T1000 (cell line): ENCODE data around the gene MGST2.
"Not testable (repeated sequence)": the region's sequence is repeated elsewhere in the genome, so short reads cannot be mapped to it uniquely, and the experiment has no call there.

Experiments used
- DNase-seq: peaks from one replicate; lab custom pipeline; 2025; ENCODE audit warnings: mixed read lengths; lab: John Stamatoyannopoulos, UW

MGST2 gene

DNA sequence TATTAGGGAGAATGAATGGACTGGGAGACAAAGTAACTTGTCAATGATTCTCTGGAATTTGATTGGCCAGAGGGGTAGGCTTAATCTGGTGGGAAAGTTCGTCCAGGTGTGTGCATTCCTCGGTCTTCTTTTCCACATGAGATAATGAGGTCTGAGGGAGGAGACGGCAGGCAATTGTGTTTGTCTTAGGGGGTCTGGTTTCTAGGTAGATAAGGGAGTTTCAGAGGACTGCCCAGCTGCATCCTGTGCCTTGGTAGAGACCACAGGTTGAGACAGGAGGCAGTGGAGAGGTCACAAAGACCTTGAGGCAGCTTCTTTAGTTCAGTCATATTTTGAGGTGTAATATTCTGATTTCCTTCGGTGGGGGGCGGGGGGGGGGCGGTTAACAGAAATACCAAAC lies 4.3 kb downstream of the MGST2 start:
- no peak for DNase-seq

- no peak for DNase-seq
Measured at GRCh38 chr4:139670775-139671174, 5.2 kb downstream of the MGST2 start.

DNA sequence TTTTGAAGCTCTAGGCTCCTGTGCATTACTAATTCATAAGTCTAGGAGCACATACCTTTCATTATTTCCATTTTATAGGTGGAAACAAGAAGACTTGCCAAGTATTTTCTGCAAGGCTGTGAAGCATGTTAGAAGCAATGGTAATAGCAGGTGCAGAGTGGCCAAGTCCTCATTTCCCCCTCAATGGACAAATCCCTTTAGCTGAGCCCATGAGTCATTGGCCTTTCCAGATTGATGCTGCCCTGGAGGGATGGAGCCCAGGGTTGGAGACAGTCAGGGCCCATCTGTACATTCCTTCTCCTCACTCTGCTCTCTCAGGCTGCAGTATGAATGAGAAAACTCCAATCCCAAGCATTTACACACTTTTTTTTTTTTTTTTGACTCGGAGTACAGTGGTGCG lies 6.6 kb downstream of the MGST2 start:
- no peak for DNase-seq

DNA sequence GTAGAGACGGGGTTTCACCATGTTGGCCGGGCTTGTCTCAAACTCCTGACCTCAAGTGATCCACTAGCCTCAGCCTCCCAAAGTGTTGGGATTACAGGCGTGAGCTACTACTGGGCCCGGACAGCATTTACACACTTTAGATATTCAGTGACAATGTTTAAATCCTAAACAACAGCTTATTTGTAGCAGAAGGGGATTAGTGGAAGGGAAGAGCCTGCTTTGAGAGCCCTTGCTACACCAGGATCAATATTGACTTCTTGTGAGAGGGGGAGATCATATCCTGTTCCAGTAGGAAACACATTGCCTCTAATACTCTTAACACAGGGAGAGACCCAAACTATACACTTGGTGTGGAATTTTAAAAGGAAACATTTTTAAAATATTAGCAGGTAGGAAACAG lies 7.1 kb downstream of the MGST2 start:
- no peak for DNase-seq

- DNase-seq = no peak
Measured at GRCh38 chr4:139674875-139675550, 9.4 kb downstream of the MGST2 start.

GRCh38 chr4:139675651-139676050 lies 10.0 kb downstream of the MGST2 start:
- DNase-seq = no peak

- DNase-seq = no peak
Measured at GRCh38 chr4:139676365-139676764, 10.7 kb downstream of the MGST2 start.

DNA sequence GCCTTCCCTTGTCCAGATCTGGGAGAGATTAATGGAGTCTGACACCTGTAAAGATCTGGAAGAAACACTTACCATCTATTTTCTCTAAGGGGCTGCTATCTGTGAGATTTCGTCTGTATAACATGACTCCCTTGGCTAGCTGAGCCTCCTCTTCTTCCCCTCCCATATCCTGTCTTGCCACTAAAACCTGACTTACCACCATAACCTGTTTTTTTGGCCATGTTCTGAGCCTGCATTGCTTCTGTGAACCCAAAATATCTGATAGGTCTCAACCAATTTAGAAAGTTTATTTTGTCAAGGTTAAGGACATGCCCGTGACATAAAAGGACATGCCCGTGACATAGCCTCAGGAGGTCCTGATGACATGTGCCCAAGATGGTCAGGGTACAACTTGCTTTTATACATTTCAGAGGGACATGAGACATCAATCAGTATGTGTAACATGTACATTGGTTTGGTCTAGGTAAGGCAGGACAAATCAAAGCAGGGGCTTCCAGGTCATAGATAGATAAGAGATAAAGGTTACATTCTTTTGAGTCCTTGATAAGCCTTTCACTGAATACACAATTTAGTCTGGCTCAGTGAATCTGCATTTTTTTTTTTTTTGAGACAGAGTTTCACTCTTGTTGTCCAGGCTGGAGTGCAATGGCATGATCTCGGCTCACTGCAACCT lies 11.4 kb downstream of the MGST2 start:
- DNase-seq = no peak

DNA sequence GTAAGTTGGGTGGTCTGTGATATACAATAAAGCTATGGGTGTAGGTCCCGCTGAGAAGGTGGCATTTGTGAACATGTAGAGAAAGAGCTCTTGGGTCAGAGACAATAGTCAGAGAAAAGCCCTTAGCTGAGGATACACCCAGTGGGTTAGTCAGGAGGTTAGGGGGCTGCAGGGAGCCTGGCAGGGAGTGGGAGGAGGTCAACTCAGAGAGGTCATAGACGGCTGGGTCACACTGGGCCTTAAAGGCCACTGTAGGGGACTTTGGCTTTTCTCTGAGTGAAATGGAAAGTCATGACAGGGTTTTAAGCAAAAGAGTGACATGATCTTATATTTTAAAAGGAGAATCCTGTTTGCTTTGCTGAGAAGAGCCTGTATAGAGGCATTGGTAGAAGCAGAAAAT lies 16.7 kb downstream of the MGST2 start:
- DNase-seq = no peak

DNA sequence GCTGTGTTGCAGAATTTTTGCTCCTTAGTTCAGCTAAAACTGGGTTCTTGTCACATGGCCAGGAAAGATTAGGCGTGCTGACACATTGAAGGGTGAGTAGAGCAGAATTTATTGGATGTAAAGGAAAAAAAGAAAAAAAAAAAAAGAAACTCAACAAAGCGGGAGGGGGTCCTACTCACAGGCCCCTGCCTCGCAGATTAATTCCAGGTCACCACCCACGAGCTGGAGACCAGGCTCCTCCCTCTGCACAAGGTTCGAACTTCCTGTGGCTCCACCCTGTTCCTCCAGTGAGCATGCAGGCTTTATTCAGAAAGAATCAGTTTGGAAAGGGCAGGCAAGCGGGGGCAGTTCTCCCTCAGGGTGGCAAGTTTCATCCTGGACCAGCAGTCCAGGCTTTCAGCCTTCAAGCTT lies 17.1 kb downstream of the MGST2 start:
- no peak for DNase-seq

GRCh38 chr4:139684351-139684750 lies 18.7 kb downstream of the MGST2 start:
- DNase-seq = no peak

- no peak for DNase-seq
Measured at GRCh38 chr4:139685180-139685579, 19.6 kb downstream of the MGST2 start.

GRCh38 chr4:139686130-139686529 lies 20.5 kb downstream of the MGST2 start:
- DNase-seq = no peak

- no peak for DNase-seq
Measured at GRCh38 chr4:139686988-139687387, 21.4 kb downstream of the MGST2 start.

DNA sequence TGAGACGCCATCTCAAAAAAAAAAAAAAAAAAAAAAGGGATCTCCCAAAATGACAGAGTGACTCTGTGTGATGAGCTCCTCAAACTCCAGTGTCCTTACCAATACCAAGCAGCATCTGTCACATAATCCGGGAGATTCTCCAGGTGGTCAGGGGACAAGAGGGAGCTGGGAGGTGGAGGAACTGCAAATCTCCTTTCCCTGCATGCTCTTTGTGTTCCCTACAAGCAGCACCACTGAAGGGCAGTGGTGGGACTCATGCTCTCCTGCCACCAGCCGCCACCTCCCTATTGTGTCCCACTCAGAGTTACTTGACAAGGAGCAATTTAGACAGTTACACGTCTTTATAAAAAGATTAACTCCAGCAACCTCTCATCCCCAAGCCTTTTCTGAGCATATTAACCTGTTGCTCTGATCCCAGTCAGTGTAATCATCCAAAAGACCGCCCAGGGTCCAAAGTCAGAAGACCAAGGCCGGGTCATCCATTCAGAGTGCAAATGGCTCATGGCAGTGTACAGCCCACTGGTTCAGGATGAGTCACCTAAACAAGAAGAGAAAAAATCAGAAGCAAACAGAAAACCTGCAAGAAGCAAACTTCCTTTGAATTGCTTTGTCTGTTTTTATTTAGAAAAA lies 23.6 kb downstream of the MGST2 start:
- DNase-seq = no peak

- DNase-seq = no peak
Measured at GRCh38 chr4:139690419-139690818, 24.8 kb downstream of the MGST2 start.

- DNase-seq = no peak
Measured at GRCh38 chr4:139692309-139693012, 26.8 kb downstream of the MGST2 start.

DNA sequence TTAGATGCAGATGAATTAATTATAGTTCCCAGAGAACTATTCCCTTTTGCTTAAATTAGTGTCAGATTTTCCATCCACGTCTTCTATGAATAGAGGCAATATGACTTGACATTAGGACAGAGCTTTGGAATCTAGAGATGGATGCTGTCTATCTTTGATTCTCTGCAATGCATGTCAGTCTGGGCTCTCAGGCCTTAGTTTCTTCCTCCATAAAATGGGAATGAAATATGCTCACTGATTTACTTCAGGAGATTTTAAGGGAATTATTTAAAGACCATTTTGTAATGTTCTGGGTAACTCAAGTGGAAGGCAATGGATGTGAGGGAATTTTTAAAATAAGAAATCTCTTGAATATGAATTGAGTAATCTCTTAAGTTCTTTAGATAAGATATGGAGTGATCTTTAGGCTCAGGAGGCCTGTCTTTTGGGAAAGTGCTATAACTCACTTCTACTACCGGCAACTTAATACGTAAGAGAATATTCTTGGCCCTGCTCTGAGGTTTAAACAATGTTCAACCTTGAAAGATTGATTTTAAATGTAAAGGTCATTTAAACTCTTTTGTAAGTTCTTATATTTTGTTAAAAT lies 29.0 kb downstream of the MGST2 start:
- no peak for DNase-seq

DNA sequence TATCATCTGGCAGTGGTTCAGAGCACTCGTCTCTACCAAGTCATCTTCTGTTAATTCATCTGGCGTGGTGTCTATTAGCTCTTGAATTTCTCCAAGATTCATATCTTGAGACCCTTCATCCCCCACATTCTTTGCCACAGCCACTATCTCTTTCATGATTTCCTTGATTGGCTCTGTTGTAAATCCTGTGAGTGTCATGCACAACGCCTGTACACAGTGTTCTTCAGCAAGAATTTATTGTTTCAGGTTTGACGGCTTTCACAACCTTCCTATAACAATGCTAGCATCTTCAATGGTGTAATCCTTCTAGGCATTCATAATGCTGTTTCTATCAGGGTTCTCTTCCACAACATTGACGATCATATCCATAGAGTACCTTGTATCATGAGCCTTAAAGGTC lies 30.9 kb downstream of the MGST2 start:
- no peak for DNase-seq

DNA sequence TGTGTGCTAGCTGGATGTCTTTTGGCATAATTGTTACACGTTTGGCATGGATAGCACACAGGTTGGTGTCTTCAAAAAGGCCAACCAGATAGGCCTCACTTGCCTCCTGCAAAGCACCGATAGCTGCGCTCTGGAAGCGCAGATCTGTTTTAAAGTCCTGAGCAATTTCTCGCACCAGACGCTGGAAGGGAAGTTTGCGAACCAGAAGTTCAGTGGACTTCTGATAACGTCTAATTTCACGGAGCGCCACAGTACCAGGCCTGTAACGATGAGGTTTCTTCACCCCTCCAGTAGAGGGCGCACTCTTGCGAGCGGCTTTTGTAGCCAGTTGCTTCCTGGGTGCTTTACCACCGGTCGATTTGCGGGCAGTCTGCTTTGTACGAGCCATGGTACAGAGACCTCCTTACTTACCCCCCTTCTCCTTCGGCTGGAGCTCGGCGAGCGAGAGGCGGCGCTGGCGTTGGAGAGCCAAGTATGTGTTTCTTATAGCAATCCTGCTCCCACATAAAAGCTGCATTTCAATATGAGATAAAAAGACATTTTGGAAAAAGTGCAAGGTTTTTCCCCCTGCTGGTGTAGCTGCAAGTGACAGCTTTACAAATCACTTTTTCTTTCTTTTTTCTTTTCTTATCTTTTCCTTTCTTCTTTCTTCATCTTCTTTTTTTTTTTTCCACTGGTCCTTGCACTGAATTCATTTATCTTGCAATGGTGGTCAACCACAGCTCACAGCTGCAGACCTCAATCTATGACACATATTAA lies 32.7 kb downstream of the MGST2 start:
- not testable (repeated sequence) for DNase-seq

DNA sequence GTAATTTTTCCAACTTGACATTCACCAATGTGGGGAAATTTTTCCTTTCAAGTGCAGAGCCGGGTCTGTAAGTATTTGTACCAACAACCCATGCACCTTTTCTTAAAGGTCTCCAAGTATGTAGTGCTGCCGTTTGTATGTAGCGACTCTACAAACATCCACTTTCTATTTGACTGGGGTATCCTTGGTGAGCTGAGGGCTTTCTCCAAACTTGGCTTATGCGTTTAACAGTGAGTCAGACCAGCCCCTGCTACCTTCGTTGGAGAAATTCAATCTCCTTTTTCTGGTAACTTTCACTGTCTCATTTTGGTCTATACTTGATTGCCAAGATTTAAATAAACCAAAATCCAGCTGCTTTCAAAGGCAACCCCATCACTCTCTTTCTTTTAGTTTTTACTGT lies 34.9 kb downstream of the MGST2 start:
- no peak for DNase-seq
